ENCODE measurements around the gene SHH.
"Not testable (repeated sequence)": the region's sequence is repeated elsewhere in the genome, so short reads cannot be mapped to it uniquely, and the experiment has no call there.

Gene SHH

GRCh38 chr7:155844019-155844453 lies 31.8 kb upstream of the SHH start:
- TF ChIP-seq CTCF (conservative IDR thresholded peaks at IDR 0.05; ENCODE audit: control insufficient read depth, insufficient read depth, low read depth, low read length): no peak
- DNase-seq (ENCODE audit: low read depth): no peak
- no peak overlapping the region for H3K4me3 ChIP-seq (ENCODE audit: control insufficient read depth, low read depth, low read length)

- H3K4me3 ChIP-seq (ENCODE audit: control insufficient read depth, low read depth, low read length): no peak overlapping the region
- no peak for DNase-seq (ENCODE audit: low read depth)
- no peak for TF ChIP-seq CTCF (conservative IDR thresholded peaks at IDR 0.05; ENCODE audit: control insufficient read depth, insufficient read depth, low read depth, low read length)
Measured at GRCh38 chr7:155843426-155844018, 31.3 kb upstream of the SHH start.

- DNase-seq (ENCODE audit: low read depth): no peak
- no peak for TF ChIP-seq CTCF (conservative IDR thresholded peaks at IDR 0.05; ENCODE audit: control insufficient read depth, insufficient read depth, low read depth, low read length)
- no peak overlapping the region for H3K4me3 ChIP-seq (ENCODE audit: control insufficient read depth, low read depth, low read length)
Measured at GRCh38 chr7:155842496-155843265, 30.4 kb upstream of the SHH start.

GRCh38 chr7:155840909-155841308 lies 28.6 kb upstream of the SHH start:
- TF ChIP-seq CTCF (conservative IDR thresholded peaks at IDR 0.05; ENCODE audit: control insufficient read depth, insufficient read depth, low read depth, low read length): no peak
- no peak for DNase-seq (ENCODE audit: low read depth)
- H3K4me3 ChIP-seq (ENCODE audit: control insufficient read depth, low read depth, low read length): no peak overlapping the region

- TF ChIP-seq CTCF (conservative IDR thresholded peaks at IDR 0.05; ENCODE audit: control insufficient read depth, insufficient read depth, low read depth, low read length): no peak
- DNase-seq (ENCODE audit: low read depth): no peak
- no peak overlapping the region for H3K4me3 ChIP-seq (ENCODE audit: control insufficient read depth, low read depth, low read length)
Measured at GRCh38 chr7:155840262-155840885, 28.1 kb upstream of the SHH start.

- no peak overlapping the region for H3K4me3 ChIP-seq (ENCODE audit: control insufficient read depth, low read depth, low read length)
- no peak for TF ChIP-seq CTCF (conservative IDR thresholded peaks at IDR 0.05; ENCODE audit: control insufficient read depth, insufficient read depth, low read depth, low read length)
- no peak for DNase-seq (ENCODE audit: low read depth)
Measured at GRCh38 chr7:155839461-155839860, 27.2 kb upstream of the SHH start.

GRCh38 chr7:155838312-155838711 lies 26.0 kb upstream of the SHH start:
- DNase-seq (ENCODE audit: low read depth); H3K4me3 ChIP-seq (ENCODE audit: control insufficient read depth, low read depth, low read length): not testable (repeated sequence)

Measured in fibroblast of mammary gland (primary cell).